ENCODE measurements around the gene PGPEP1.
A peak's percentile ranks its signal among the peaks of the same experiment; 100 is the strongest.
"Not testable (repeated sequence)": the region's sequence is repeated elsewhere in the genome, so short reads cannot be mapped to it uniquely, and the experiment has no call there.

PGPEP1 gene

GRCh38 chr19:18393836-18394235 lies 53.4 kb downstream of the PGPEP1 start:
- DNase-seq: no peak

GRCh38 chr19:18396471-18397241 lies 56.3 kb downstream of the PGPEP1 start:
- DNase-seq: no peak

DNA sequence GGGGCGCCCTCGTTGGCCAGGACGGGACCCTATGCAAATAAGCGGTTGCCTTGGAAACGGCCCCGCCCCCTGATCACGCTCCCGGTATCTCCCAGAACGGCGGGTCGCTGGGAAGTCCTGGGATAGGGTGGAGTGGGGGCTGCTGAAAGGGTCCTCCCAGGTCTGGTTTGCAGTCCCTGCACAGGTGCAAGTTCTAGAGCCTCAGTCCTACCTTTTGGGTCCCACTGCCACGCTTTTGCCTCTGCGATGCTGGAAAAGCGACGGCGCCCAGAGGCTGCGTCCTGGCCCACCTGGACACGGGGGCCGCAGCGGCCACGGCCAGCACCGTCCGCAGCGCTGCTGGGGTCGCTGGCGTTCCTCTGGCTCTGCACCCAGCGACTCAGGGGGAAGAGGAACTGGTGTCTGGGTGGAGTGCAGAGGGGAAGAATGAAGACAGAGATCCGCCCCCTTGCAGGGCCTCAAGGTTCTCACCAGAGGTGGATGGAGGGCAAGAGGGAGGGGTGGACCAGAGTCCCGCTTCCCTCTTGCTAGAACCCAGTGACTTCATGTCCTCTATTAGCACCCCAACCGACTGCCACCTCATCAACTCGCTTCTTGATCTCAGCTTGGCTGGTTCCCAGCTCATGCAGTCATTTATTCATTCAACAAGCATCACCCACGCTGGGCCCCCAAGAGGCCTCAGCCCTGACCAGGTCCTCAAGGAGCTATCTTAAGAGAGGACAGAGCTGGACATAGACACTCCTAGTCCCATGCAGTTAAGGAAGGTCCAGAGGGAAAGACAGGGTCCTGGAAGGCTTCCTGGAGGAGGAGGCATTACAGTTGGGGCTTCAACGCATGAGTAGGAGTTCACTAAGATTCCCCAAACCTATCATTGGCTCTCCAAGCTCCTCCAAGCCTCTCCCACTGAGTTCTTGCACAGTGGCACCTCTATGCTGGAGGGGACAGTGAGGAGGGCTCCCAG lies 57.1 kb downstream of the PGPEP1 start, which contains the start of gene LRRC25:
TSS of gene LRRC25 (minus strand) at position 381 of the 961 bp plus-strand sequence. CDS start 659 bp downstream, outside the sequence.
- DNase-seq: no peak

GRCh38 chr19:18399008-18399407 lies 58.6 kb downstream of the PGPEP1 start:
- no peak for DNase-seq

DNA sequence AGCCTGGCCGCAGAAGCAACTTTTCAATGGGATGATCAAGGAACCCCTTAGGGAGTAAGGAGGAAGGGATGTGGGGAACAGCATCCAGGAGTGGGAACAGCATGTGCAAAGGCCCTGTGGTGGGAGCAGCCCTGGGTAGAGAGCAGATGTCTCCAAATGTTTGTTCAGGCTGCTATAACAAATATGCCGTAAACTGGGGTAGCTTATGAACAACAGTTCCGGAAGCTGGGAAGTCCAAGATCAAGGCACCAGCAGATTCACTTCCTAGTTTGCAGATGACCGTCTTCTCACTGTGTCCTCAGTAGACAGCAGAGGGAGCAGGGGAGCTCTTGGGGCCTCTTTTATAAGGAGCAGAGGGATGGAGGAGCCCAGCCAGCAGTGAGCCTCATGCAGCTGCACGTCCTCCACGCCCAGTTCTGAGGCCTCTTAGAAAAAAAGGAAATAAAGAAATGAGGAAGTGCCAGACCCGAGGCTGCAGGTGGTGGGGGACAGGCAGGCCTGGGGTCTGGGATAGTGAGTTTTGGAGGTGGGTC lies 61.2 kb downstream of the PGPEP1 start:
- DNase-seq: peak in 1 of 2 experiments; percentile 69

DNA sequence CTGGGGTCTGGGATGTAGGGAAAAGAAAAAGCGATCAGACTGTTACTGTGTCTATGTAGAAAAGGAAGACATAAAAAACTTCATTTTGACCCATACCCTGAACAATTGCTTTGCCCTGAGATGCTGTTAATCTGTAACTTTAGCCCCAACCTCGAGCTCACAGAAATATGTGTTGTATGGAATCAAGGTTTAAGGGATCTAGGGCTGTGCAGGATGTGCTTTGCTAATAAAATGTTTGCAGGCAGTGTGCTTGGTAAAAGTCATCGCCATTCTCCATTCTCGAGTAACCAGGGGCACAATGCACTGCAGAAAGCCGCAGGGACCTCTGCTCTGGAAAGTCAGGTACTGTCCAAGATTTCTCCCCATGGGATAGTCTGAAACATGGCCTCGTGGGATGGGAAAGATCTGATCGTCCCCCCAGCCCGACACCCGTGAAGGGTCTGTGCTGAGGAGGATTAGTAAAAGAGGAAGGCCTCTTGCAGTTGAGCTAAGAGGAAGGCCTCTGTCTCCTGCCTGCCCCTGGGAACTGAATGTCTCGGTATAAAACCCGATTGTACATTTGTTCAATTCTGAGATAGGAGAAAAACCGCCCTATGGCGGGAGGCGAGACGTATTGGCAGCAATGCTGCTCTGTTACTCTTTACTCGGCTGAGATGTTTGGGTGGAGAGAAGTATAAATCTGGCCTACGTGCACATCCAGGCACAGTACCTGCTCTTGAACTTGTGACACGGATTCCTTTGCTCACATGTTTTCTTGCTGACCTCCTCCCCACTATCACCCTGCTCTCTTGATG lies 62.3 kb downstream of the PGPEP1 start:
- DNase-seq: not testable (repeated sequence)

- not testable (repeated sequence) for DNase-seq
These were observed 65.4 kb downstream of the PGPEP1 start for GRCh38 chr19:18405754-18406153.

- no peak for DNase-seq
These were observed 66.4 kb downstream of the PGPEP1 start for GRCh38 chr19:18406749-18407148.

GRCh38 chr19:18408053-18408476 lies 67.7 kb downstream of the PGPEP1 start:
- DNase-seq: no peak

GRCh38 chr19:18412610-18413239 lies 72.3 kb downstream of the PGPEP1 start:
- no peak for DNase-seq

GRCh38 chr19:18414504-18415177 lies 74.2 kb downstream of the PGPEP1 start:
- DNase-seq: peak in 1 of 2 experiments; percentile 36

DNA sequence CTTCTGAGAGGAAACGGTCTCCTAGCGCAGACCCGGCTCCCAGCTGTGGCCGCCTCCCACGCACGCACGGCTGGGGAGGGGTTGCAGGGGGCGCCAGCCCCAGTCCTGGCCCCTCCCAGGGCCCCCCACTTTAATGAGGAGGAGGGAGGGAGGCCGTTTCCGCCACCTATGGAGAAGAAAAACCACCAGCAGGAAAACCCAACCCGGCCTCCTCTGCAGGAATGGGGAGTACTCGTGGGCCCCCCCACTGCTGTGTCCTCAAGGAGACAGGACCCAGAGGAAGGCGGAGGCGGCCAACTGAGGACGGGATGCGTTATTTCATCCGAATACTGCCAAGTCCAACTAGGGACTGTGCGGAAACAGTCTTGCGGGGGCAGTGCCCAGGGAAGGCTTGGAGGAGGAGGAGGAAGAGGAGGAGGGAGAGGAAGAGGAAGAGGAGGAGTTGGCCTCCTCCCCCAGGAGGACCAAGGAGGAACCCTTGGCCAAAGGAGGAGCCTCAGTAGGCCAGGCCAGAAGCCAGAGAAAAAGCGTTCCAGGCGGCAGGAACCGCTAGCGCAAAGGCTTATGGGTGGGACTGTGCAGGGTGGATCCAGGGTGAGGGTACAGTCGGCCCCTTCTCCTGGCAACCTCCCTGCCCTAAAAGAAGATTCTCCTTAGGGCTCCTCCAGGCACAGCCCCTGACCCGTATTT lies 74.9 kb downstream of the PGPEP1 start:
- no peak for DNase-seq

DNA sequence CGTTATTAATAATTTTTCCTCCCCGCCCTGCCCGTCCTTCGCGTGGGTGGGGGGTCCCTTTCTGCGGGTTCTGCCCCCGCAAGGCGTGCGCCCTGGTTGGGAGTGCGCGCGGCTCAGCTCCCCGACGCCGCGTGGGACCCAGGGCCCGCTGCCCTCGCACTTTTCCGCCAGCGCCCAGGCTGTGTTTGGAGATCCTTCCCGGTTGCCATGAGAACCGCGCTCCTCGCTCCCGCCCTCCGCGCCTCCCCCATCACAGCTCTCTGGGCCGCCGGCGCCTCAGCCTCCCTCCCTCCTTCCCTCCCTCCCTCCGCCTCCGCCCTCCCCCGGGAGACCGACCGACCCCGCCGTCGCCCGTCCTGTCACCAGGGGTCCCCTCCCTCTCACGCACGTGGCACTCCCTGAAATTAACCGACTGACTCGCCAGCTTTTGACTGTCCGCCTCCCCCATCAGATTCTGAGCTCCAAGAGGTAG lies 76.4 kb downstream of the PGPEP1 start:
- DNase-seq: peak; percentile 62 to 79

DNA sequence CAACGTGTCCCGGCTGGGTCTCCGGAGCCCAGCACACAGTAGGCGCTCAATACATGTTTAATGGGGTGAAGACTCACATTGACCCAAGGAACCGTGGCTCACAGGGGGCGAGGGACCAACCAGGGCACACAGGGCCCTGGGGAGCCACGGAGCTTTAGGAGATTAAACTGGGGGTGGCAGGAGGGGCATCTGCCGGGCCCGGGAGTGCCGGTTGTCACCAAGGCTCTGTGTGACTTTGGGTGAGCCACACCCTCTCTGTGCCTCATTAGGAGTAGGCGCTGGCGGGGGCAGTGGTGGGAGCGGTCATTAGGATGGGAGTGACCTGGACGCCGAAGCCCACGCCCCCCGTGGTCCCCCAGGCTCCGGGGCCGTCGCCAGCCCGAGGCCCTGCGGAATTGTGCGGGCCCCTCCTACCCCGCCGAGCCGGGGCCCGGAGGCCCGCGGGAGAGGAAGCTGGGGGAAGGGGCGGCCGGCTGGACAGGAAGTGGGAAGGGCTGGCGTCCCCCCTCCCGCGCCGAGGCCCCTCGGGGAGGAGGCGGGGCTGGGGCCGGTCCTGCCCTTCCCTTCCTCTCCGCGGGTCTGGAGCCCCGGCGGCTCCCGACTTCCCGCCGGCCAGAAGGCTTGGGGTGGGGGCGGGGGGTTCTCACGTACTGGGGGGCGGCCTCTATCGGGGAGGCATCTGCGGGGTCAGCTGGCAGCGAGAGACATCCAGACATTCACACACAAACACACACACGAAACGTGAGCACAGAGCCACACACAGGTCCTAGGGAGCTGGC lies 77.0 kb downstream of the PGPEP1 start:
- peak in 1 of 2 experiments; percentile 71 for DNase-seq

GRCh38 chr19:18418029-18418482 lies 77.7 kb downstream of the PGPEP1 start:
- DNase-seq: no peak

DNA sequence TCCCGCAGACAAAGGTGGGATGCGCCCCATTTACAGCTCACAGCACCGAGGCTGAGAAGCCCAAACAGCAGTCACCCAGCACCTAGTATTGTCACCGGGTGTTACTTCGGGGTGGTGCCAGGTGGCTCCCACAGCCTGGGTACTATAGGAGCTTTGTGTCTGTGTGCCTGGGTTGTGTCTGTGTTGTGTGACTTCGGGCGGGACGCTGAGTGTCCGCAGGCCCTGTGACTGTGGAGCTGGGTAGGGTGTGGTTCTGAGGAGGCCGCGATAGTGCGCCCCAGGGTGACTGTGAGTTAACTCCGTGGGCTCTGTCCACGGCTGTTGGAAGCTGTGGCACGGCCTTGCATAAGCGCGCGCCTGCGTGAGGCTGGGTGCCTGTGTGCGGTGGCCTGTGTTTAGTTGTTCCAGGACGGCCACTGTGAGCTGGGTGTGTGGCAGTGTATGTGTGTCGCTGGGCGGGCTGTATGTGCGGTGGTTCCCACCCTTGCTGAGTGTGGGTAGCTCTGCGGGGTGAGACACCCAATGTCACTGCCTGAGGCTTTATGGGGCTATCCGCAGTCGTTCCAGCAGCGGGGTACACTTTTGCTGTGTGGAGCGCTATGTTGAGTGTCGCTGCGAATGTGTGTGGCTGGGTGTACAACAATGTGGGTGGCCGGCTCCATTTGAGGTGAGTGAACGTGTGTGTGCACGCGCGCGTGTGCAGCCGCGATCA lies 78.2 kb downstream of the PGPEP1 start:
- DNase-seq: no peak

- peak in 1 of 2 experiments; percentile 67 for DNase-seq
These were observed 78.8 kb downstream of the PGPEP1 start, which contains the start of gene SSBP4 for GRCh38 chr19:18419195-18419698. SSBP4 (plus strand) TSS chr19:18419398; CDS start chr19:18419649, 251 bp downstream.
